ENCODE measurements around the gene ATP2C2. TPM values are rescaled to one million over a fixed set of nuclear protein-coding genes. Genes with fewer than 3 reads are reported as not detected.

ATP2C2 gene
- total and polyA plus RNA-seq, 12 donors: 0.07 to 2.2 (median 0.54) TPM; not detected in 2

- peak; percentile 61 to 89 (median 78) for DNase-seq
- Histone ChIP-seq H3K4me1 (replicated peaks in 1 of 2) (no peaks in the 10 kb centered on the region), H3K27me3 (no peaks in the 10 kb centered on the region), H3K9me3 (replicated peaks in 1 of 3) (no peaks in the 10 kb centered on the region), H3K27ac (no peak overlapping the region), H3K4me3 (no peak overlapping the region), H3K36me3 (replicated peaks in 1 of 2) (no peaks in the 10 kb centered on the region)
- intact Hi-C loops (cut with DNase I): loop anchor here (5.0 to 10.0 kb wide), 2 partner anchors 202 to 520 kb away; partner anchors contain the start of gene NECAB2 (in 1 of the 2)
- WGBS, 4 donors: 53 to 62% (median 54%) methylated on average over 11 to 15 of the region's 15 CpGs
- no peak for TF ChIP-seq POLR2A (IDR thresholded peaks at IDR 0.05)
- TF ChIP-seq CTCF (IDR thresholded peaks at IDR 0.05): peak; percentile 63 to 93 (median 86)
Observed at GRCh38 chr16:84484579-84485254, 116.4 kb downstream of the ATP2C2 start.

GRCh38 chr16:84485255-84486010 is 117.1 kb downstream of the ATP2C2 start:
- Histone ChIP-seq H3K36me3 (replicated peaks in 1 of 2) (no peaks in the 10 kb centered on the region), H3K27ac (no peak overlapping the region), H3K4me3 (no peak overlapping the region), H3K27me3 (no peaks in the 10 kb centered on the region), H3K9me3 (replicated peaks in 1 of 3) (no peaks in the 10 kb centered on the region), H3K4me1 (replicated peaks in 1 of 2) (no peaks in the 10 kb centered on the region)
- intact Hi-C loops (cut with DNase I): loop anchor here in 1 of 2 donors (2.0 to 10.0 kb wide), 2 partner anchors 207 to 521 kb away; partner anchors contain the start of gene NECAB2
- peak in 1 of 7 donors; percentile 35 for DNase-seq
- WGBS, 4 donors: 89 to 98% (median 94%) methylated on average over 15 to 16 of the region's 16 CpGs
- no peak for TF ChIP-seq POLR2A (IDR thresholded peaks at IDR 0.05)
- no peak for TF ChIP-seq CTCF (IDR thresholded peaks at IDR 0.05)

DNA sequence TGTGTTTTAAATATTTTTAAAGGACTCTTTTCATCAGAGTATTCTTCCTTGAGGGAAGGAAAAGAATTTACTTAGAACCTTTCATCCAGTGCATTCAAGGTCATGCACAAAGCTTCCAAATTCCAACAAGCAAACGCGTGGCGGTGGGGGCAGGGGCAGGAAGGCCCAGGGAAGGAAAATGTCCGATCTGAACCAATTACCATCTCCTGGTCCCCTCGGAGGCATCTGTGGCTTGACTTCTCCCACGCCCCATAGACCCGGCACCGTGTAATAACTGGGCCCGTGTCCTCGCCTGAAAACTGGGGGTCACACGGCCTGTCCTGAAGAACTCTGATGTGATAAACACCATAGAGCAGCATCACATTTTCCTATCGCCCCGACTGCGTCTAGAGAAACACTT is 117.8 kb downstream of the ATP2C2 start:
- Histone ChIP-seq H3K27me3 (no peaks in the 10 kb centered on the region), H3K27ac (no peak overlapping the region), H3K9me3 (replicated peaks in 1 of 3) (no peaks in the 10 kb centered on the region), H3K36me3 (replicated peaks in 1 of 2) (no peaks in the 10 kb centered on the region), H3K4me3 (no peak overlapping the region), H3K4me1 (replicated peaks in 1 of 2) (no peaks in the 10 kb centered on the region)
- intact Hi-C loops (cut with DNase I): loop anchor here in 1 of 2 donors (2.0 to 10.0 kb wide), 2 partner anchors 207 to 521 kb away; partner anchors contain the start of gene NECAB2
- WGBS, 4 donors: 83 to 92% (median 84%) methylated on average over 14 of the region's 14 CpGs
- no peak for DNase-seq
- TF ChIP-seq POLR2A (IDR thresholded peaks at IDR 0.05) (no peak), CTCF (IDR thresholded peaks at IDR 0.05) (no peak)

DNA sequence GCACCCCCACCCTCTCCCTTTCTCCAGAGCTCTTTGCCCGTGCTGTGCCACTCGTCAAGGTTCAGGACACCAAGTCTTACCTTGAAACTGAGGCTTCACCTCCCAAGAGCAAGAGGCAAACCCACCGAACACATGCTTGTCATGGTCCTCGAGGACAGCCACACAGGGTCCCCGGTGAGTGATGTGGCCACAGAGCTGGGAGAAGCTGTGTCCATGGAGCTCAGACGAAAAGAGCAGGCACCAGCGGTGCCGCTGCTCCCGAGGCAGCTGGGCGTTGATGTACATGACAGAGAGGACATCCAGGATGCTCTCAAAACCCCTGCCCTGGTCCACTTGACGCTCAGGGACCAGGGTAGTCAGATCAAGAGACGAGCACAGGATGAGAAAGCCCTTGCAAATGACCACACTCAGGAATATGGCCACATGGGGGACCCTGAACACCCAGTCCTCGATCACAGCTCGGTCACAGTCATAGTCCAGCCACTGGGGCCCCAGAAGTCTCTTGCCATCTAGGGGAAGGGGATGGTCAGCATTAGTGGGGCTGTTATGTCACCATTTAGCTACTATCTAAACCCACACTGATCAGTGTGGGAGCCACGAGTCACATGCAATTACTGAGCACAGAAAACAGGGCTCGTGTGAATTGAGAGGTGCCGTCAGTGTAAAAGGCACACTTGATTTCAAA is 118.4 kb downstream of the ATP2C2 start:
- TF ChIP-seq POLR2A (IDR thresholded peaks at IDR 0.05) (no peak), CTCF (IDR thresholded peaks at IDR 0.05) (no peak)
- Histone ChIP-seq H3K4me3 (no peak overlapping the region), H3K36me3 (replicated peaks in 1 of 2) (no peaks in the 10 kb centered on the region), H3K27ac (no peak overlapping the region), H3K4me1 (replicated peaks in 1 of 2) (no peaks in the 10 kb centered on the region), H3K9me3 (replicated peaks in 1 of 3) (no peaks in the 10 kb centered on the region), H3K27me3 (no peaks in the 10 kb centered on the region)
- intact Hi-C loops (cut with DNase I): loop anchor here in 1 of 2 donors (2.0 to 10.0 kb wide), 2 partner anchors 208 to 522 kb away; partner anchors contain the start of gene NECAB2
- WGBS, 4 donors: 92 to 94% (median 93%) methylated on average over 13 to 17 of the region's 17 CpGs
- DNase-seq: no peak
